Measurements from ENCODE around the gene MAGEB2. TPM values are rescaled to one million over a fixed set of nuclear protein-coding genes. Genes with fewer than 3 reads are reported as not detected.
"Not testable (repeated sequence)": the region's sequence is repeated elsewhere in the genome, so short reads cannot be mapped to it uniquely, and the experiment has no call there.

MAGEB2 gene
- total RNA-seq, 2 experiments from 2014 or later, result not detected

DNA sequence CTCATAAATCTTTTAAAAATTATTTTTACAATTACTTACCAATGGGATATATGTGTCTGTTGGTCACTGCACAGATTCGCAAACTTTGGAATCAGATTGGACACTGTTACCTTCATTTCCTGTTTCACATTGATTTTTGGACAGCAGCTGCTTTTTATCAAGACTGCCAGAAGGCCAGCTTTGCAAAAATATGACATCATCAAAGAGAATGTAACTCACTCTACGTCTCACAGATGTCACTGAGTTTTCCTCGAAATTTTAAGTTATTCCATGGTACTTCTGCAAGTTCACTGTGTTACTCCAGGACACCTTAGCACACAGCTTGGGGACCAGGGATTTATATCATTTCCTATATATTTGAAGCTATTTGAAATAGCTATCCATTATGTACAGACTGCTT, 31.8 kb upstream of the MAGEB2 start:
- Histone ChIP-seq H2AFZ (ENCODE audit: low read length) (no peak overlapping the region), H3K4me3 (ENCODE audit: low read depth, low read length, poor library complexity, severe bottlenecking) (no peak overlapping the region), H3K4me2 (ENCODE audit: low read length) (no peak overlapping the region), H3K9me2 (ENCODE audit: insufficient read depth, low read length) (no peaks in the 10 kb centered on the region), H4K20me1 (ENCODE audit: insufficient read depth, low read length) (no peaks in the 10 kb centered on the region), H3K9me3 (ENCODE audit: low read length) (no peaks in the 10 kb centered on the region), H3K4me1 (ENCODE audit: insufficient read depth, low read length, poor library complexity, severe bottlenecking) (no peaks in the 10 kb centered on the region), H3K27ac (ENCODE audit: low read depth, low read length, poor library complexity, severe bottlenecking) (no peak overlapping the region), H3K36me3 (ENCODE audit: insufficient read depth, low read length) (no peaks in the 10 kb centered on the region), H3K79me2 (ENCODE audit: insufficient read depth, low read depth, low read length) (no peaks in the 10 kb centered on the region)
- POLR2A ChIA-PET, result no interaction called here
- TF ChIP-seq, protein P1, sequence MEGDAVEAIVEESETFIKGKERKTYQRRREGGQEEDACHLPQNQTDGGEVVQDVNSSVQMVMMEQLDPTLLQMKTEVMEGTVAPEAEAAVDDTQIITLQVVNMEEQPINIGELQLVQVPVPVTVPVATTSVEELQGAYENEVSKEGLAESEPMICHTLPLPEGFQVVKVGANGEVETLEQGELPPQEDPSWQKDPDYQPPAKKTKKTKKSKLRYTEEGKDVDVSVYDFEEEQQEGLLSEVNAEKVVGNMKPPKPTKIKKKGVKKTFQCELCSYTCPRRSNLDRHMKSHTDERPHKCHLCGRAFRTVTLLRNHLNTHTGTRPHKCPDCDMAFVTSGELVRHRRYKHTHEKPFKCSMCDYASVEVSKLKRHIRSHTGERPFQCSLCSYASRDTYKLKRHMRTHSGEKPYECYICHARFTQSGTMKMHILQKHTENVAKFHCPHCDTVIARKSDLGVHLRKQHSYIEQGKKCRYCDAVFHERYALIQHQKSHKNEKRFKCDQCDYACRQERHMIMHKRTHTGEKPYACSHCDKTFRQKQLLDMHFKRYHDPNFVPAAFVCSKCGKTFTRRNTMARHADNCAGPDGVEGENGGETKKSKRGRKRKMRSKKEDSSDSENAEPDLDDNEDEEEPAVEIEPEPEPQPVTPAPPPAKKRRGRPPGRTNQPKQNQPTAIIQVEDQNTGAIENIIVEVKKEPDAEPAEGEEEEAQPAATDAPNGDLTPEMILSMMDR (conservative IDR thresholded peaks at IDR 0.05; ENCODE audit: low read length), result no peak
- no peak for TF ChIP-seq EZH2phosphoT487 (IDR thresholded peaks at IDR 0.05; ENCODE audit: borderline replicate concordance, low read depth, low read length)
- DNase-seq (ENCODE audit: low spot score), result no peak
- intact Hi-C loops (cut with micrococcal nuclease; ENCODE audit: unreplicated experiment), result no loop called here
- CTCF ChIA-PET (ENCODE audit: unreplicated experiment), result no interaction called here
- BruUV-seq (replicated peaks), result no TSS peak

DNA sequence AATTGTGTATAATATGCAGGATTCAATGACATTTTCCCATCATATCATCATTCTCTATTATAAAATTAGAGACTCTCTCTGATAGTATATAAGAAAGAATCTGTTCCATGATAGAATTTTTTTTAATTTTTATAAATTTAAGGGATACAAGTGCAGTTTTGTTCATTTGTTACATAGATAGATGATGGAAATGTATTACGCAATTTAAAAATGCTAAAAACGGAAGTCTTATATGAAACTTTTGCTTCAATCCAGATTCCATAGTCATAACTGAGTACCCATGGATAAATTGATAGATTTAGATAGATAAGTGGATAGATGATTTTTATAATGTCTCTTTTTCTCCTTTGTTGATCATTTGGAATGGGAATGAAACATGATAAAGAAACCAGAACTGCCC, 24.9 kb upstream of the MAGEB2 start:
- Histone ChIP-seq H3K36me3 (ENCODE audit: insufficient read depth, low read length) (no peaks in the 10 kb centered on the region), H3K9me3 (ENCODE audit: low read length) (no peaks in the 10 kb centered on the region), H3K4me3 (ENCODE audit: low read depth, low read length, poor library complexity, severe bottlenecking) (no peak overlapping the region), H3K79me2 (ENCODE audit: insufficient read depth, low read depth, low read length) (no peaks in the 10 kb centered on the region), H2AFZ (ENCODE audit: low read length) (no peak overlapping the region), H4K20me1 (ENCODE audit: insufficient read depth, low read length) (no peaks in the 10 kb centered on the region), H3K9me2 (ENCODE audit: insufficient read depth, low read length) (no peaks in the 10 kb centered on the region), H3K27ac (ENCODE audit: low read depth, low read length, poor library complexity, severe bottlenecking) (no peak overlapping the region), H3K4me1 (ENCODE audit: insufficient read depth, low read length, poor library complexity, severe bottlenecking) (no peaks in the 10 kb centered on the region), H3K4me2 (ENCODE audit: low read length) (no peak overlapping the region)
- DNase-seq (ENCODE audit: low spot score), result no peak
- CTCF ChIA-PET (ENCODE audit: unreplicated experiment), result no interaction called here
- BruUV-seq (replicated peaks), result no TSS peak
- intact Hi-C loops (cut with micrococcal nuclease; ENCODE audit: unreplicated experiment), result no loop called here
- TF ChIP-seq EZH2phosphoT487 (IDR thresholded peaks at IDR 0.05; ENCODE audit: borderline replicate concordance, low read depth, low read length), result no peak
- TF ChIP-seq, protein P1 (conservative IDR thresholded peaks at IDR 0.05; ENCODE audit: low read length), result no peak
- POLR2A ChIA-PET, result no interaction called here

DNA sequence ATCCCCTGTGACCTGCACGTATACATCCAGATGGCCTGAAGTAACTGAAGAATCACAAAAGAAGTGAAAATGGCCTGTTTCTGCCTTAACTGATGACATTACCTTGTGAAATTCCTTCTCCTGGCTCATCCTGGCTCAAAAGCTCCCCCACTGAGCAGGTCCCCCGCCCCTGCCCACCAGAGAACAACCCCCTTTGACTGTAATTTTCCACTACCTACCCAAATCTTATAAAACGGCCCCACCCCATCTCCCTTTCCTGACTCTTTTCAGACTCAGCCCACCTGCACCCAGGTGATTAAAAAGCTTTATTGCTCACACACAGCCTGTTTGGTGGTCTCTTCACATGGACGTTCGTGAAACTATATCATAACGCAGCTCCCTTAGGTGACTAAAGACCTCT, 21.5 kb upstream of the MAGEB2 start:
- H3K9me3 ChIP-seq (ENCODE audit: low read length); H3K9me2 ChIP-seq (ENCODE audit: insufficient read depth, low read length); H3K4me2 ChIP-seq (ENCODE audit: low read length); H3K36me3 ChIP-seq (ENCODE audit: insufficient read depth, low read length); H2AFZ ChIP-seq (ENCODE audit: low read length); H3K4me3 ChIP-seq (ENCODE audit: low read depth, low read length, poor library complexity, severe bottlenecking); intact Hi-C loops (cut with micrococcal nuclease; ENCODE audit: unreplicated experiment); DNase-seq (ENCODE audit: low spot score); H3K27ac ChIP-seq (ENCODE audit: low read depth, low read length, poor library complexity, severe bottlenecking); CTCF ChIA-PET (ENCODE audit: unreplicated experiment); H3K79me2 ChIP-seq (ENCODE audit: insufficient read depth, low read depth, low read length); BruUV-seq (replicated peaks); H4K20me1 ChIP-seq (ENCODE audit: insufficient read depth, low read length); H3K4me1 ChIP-seq (ENCODE audit: insufficient read depth, low read length, poor library complexity, severe bottlenecking): not testable (repeated sequence)
- POLR2A ChIA-PET, result interaction anchor here (0.7 kb wide), 1 partner anchor 171 kb away, joined by 3 read pairs; no protein-coding TSS in a partner anchor

All from OCI-LY7 (cell line).